IMR-90 (cell line): ENCODE measurements around the gene LMOD1. TPM values are rescaled to one million over a fixed set of nuclear protein-coding genes. Genes with fewer than 3 reads are reported as not detected.

Experiments
- ATAC-seq: fragments of 200-7000 bp; cut with Tn5 transposase; 2 replicates; pipeline ENCODE4 v1.9.1; 2020; ENCODE audit warnings: low read depth, mild to moderate bottlenecking, moderate library complexity
- BruUV-seq: library from RNA; stranded (reverse); fragments of 400-500 nt; replicated peaks from 2 replicates; lab custom pipeline; 2021; lab: Mats Ljungman, UMichigan
- CTCF ChIA-PET: fragments of 300-600 bp; formaldehyde crosslinking; extraction: SDS; loops from one replicate; lab custom pipeline; 2021; ENCODE audit warnings: antibody characterized with exemption; lab: Yijun Ruan, JAX
- POLR2A ChIA-PET: fragments of 300-600 bp; sonication (Branson Sonifier 250); formaldehyde crosslinking; loops from one replicate; lab custom pipeline; 2022; ENCODE audit warnings: antibody characterized with exemption; ENCODE audit not compliant: unreplicated experiment; lab: Charles Lee
- DNase-seq: peaks from one replicate; pipeline ENCODE4 v3.0.0; 2013
- H2AFZ ChIP-seq: replicated peaks from 2 replicates; pipeline ENCODE3; 2013; ENCODE audit warnings: low read length, mild to moderate bottlenecking; ENCODE audit not compliant: poor library complexity
- H2AK5ac ChIP-seq: 2 replicates; pipeline ENCODE4 v1.6.1; 2013; ENCODE audit warnings: low read depth, low read length, inconsistent platforms
- H2AK9ac ChIP-seq: replicated peaks from 2 replicates; pipeline ENCODE3; 2013; ENCODE audit warnings: mild to moderate bottlenecking, low read depth, low read length, moderate library complexity; ENCODE audit not compliant: poor library complexity
- H2BK120ac ChIP-seq: 2 replicates; pipeline ENCODE4 v1.6.1; 2013; ENCODE audit warnings: low read depth, low read length, inconsistent platforms
- H2BK15ac ChIP-seq: 3 replicates; pipeline ENCODE4 v1.6.1; 2013; ENCODE audit warnings: low read depth, low read length, inconsistent platforms
- H2BK20ac ChIP-seq: 2 replicates; pipeline ENCODE4 v1.6.1; 2013; ENCODE audit warnings: low read depth, mild to moderate bottlenecking, inconsistent platforms, low read length, moderate library complexity
- H2BK5ac ChIP-seq: 2 replicates; pipeline ENCODE4 v1.6.1; 2013; ENCODE audit warnings: mild to moderate bottlenecking, low read depth, low read length, inconsistent platforms; ENCODE audit not compliant: poor library complexity, severe bottlenecking
- H3K14ac ChIP-seq: replicated peaks from 2 replicates; pipeline ENCODE4 v1.6.1; 2013; ENCODE audit warnings: low read depth, low read length, inconsistent platforms
- H3K18ac ChIP-seq: 2 replicates; pipeline ENCODE4 v1.6.1; 2013; ENCODE audit warnings: low read depth, low read length, control low read depth
- H3K23ac ChIP-seq: 2 replicates; pipeline ENCODE4 v1.6.1; 2013; ENCODE audit warnings: low read depth, low read length, inconsistent platforms
- H3K27ac ChIP-seq: 2 replicates; pipeline ENCODE4 v1.5.1; 2013; ENCODE audit warnings: mild to moderate bottlenecking, control low read depth, low read length; ENCODE audit not compliant: insufficient read depth
- H3K27me3 ChIP-seq: 2 replicates; pipeline ENCODE4 v1.6.1; 2013; ENCODE audit warnings: low read length; ENCODE audit not compliant: control insufficient read depth, insufficient read depth
- H3K36me3 ChIP-seq: 2 replicates; pipeline ENCODE4 v1.6.1; 2013; ENCODE audit warnings: low read length, mixed read lengths; ENCODE audit not compliant: control insufficient read depth, insufficient read depth
- H3K4ac ChIP-seq: 2 replicates; pipeline ENCODE4 v1.6.1; 2013; ENCODE audit warnings: low read depth, low read length, inconsistent platforms
- H3K4me1 ChIP-seq: 2 replicates; pipeline ENCODE4 v1.6.1; 2013; ENCODE audit warnings: low read length, mixed read lengths; ENCODE audit not compliant: control insufficient read depth, insufficient read depth
- H3K4me2 ChIP-seq: 2 replicates; pipeline ENCODE4 v1.6.1; 2013; ENCODE audit warnings: low read depth, mild to moderate bottlenecking, control low read depth, low read length, moderate library complexity
- H3K4me3 ChIP-seq: 2 replicates; pipeline ENCODE4 v1.5.1; 2013; ENCODE audit warnings: low read depth, mild to moderate bottlenecking, control low read depth, low read length, moderate library complexity; ENCODE audit not compliant: insufficient read depth
- H3K56ac ChIP-seq: 2 replicates; pipeline ENCODE4 v1.6.1; 2013; ENCODE audit warnings: low read length, inconsistent platforms; ENCODE audit not compliant: insufficient read depth; ENCODE audit errors: extremely low read depth
- H3K79me1 ChIP-seq, 2 experiments: 2 replicates each; pipeline ENCODE4 v1.6.1; 2013; ENCODE audit warnings: low read length in 2 of 2, inconsistent platforms in 1 of 2, low read depth in 1 of 2
- H3K9ac ChIP-seq: 2 replicates; pipeline ENCODE4 v1.6.1; 2013; ENCODE audit warnings: low read depth, low read length, control low read depth
- H3K9me1 ChIP-seq: 2 replicates; pipeline ENCODE4 v1.6.1; 2013; ENCODE audit warnings: low read length, inconsistent platforms; ENCODE audit not compliant: insufficient read depth
- H3K9me3 ChIP-seq: 2 replicates; pipeline ENCODE4 v1.6.1; 2013; ENCODE audit warnings: low read length; ENCODE audit not compliant: control insufficient read depth, insufficient read depth
- H4K20me1 ChIP-seq: 2 replicates; pipeline ENCODE4 v1.6.1; 2013; ENCODE audit warnings: low read length, inconsistent platforms; ENCODE audit not compliant: insufficient read depth
- H4K5ac ChIP-seq: 2 replicates; pipeline ENCODE4 v1.6.1; 2013; ENCODE audit warnings: mild to moderate bottlenecking, low read depth, low read length, control low read depth
- H4K8ac ChIP-seq, 2 experiments: 2 replicates each; pipeline ENCODE4 v1.6.1; 2013; ENCODE audit warnings: low read depth in 2 of 2, low read length in 2 of 2, control low read depth in 1 of 2, inconsistent platforms in 1 of 2
- H4K91ac ChIP-seq: 2 replicates; pipeline ENCODE4 v1.6.1; 2013; ENCODE audit warnings: low read depth, low read length, inconsistent platforms; ENCODE audit not compliant: insufficient read depth
- BHLHE40 ChIP-seq: fragments of 150-350 bp; IDR thresholded peaks from 2 replicates; pipeline ENCODE4 v1.6.1; 2016; ENCODE audit warnings: mild to moderate bottlenecking, low read depth, low read length
- CHD1 ChIP-seq: IDR thresholded peaks from 2 replicates; pipeline ENCODE4 v1.6.1; 2012; ENCODE audit warnings: low read depth, low read length, improper control_type of control experiment
- CTCF ChIP-seq: conservative IDR thresholded peaks from 2 replicates; pipeline ENCODE4 v1.5.1; 2012; ENCODE audit warnings: mild to moderate bottlenecking, low read depth, low read length, improper control_type of control experiment
- ELK1 ChIP-seq: fragments of 150-350 bp; IDR thresholded peaks from 2 replicates; pipeline ENCODE4 v1.6.1; 2016; ENCODE audit warnings: low read depth, mild to moderate bottlenecking, low read length, moderate library complexity, borderline replicate concordance
- FOS ChIP-seq: fragments of 150-350 bp; IDR thresholded peaks from 2 replicates; pipeline ENCODE4 v1.6.1; 2016; ENCODE audit warnings: low read depth, low read length
- MAFK ChIP-seq: IDR thresholded peaks from 2 replicates; pipeline ENCODE4 v1.6.1; 2012; ENCODE audit warnings: low read depth, low read length, improper control_type of control experiment
- MAZ ChIP-seq: IDR thresholded peaks from 2 replicates; pipeline ENCODE4 v1.6.1; 2012; ENCODE audit warnings: low read depth, mild to moderate bottlenecking, low read length, improper control_type of control experiment, moderate library complexity, borderline replicate concordance
- MXI1 ChIP-seq: IDR thresholded peaks from 2 replicates; pipeline ENCODE4 v1.6.1; 2012; ENCODE audit warnings: low read depth, mild to moderate bottlenecking, low read length, moderate library complexity, borderline replicate concordance
- NFE2L2 ChIP-seq: fragments of 150-350 bp; IDR thresholded peaks from 2 replicates; pipeline ENCODE4 v1.6.1; 2016; ENCODE audit warnings: low read depth, mild to moderate bottlenecking, low read length
- POLR2A ChIP-seq: IDR thresholded peaks from 2 replicates; pipeline ENCODE4 v1.6.1; 2012; ENCODE audit warnings: mild to moderate bottlenecking, low read depth, low read length
- RCOR1 ChIP-seq: IDR thresholded peaks from 2 replicates; pipeline ENCODE4 v1.6.1; 2012; ENCODE audit warnings: mild to moderate bottlenecking, low read length, improper control_type of control experiment; ENCODE audit not compliant: insufficient replicate concordance
- RFX5 ChIP-seq: IDR thresholded peaks from 2 replicates; pipeline ENCODE4 v1.8.0; 2012; ENCODE audit warnings: low read depth, mild to moderate bottlenecking, low read length, moderate library complexity
- SMC3 ChIP-seq: fragments of 150-350 bp; IDR thresholded peaks from 2 replicates; pipeline ENCODE4 v1.6.1; 2016; ENCODE audit warnings: low read depth, mild to moderate bottlenecking, antibody characterized with exemption, low read length, moderate library complexity
- USF2 ChIP-seq: fragments of 150-350 bp; IDR thresholded peaks from 2 replicates; pipeline ENCODE4 v1.6.1; 2017; ENCODE audit warnings: mild to moderate bottlenecking, antibody characterized with exemption, low read length, low read depth
- WGBS, 2 experiments: methylation state at CpG; one replicate each; pipeline versions ENCODE4 v1.1.5 to v1.1.7; 2013; ENCODE audit warnings: missing lambda C conversion rate in 2 of 2; ENCODE audit not compliant: insufficient read length in 1 of 2; ENCODE audit errors: extremely low coverage in 2 of 2; 5-methylcytosine and 5-hydroxymethylcytosine counted together
- dilution Hi-C: fragments of 300-500 bp; cut with HindIII; formaldehyde crosslinking; loops from one replicate; pipeline ENCODE4 v1.14.3; 2018; ENCODE audit warnings: low sequenced_read_pairs; ENCODE audit not compliant: unreplicated experiment
- in situ Hi-C: fragments of 300-500 bp; cut with MboI; formaldehyde crosslinking; loops from 3 replicates; pipeline ENCODE4 v1.14.3; 2019; ENCODE audit warnings: low sequenced_read_pairs, inconsistent platforms, mixed read lengths
- intact Hi-C: fragments of 100-400 bp; cut with micrococcal nuclease; formaldehyde crosslinking; loops from 2 replicates; pipeline ENCODE4 v1.10.0; 2022
- polyA plus RNA-seq, 3 experiments: library from polyadenylated mRNA; depleted of rRNA; stranded (reverse); fragments of >200 nt; gene quantifications; 2 replicates each; pipeline ENCODE4 v1.2.3, GENCODE V29; 2012; ENCODE audit warnings: low replicate concordance in 1 of 3
- total RNA-seq: library from RNA; depleted of rRNA; stranded (reverse); fragments of >200 nt; gene quantifications from 2 replicates; pipeline ENCODE4 v1.2.3, GENCODE V29; 2012

LMOD1 gene
- total and polyA plus RNA-seq, 2 of the 4 experiments (the other 2 are of a cell fraction) = 51.7 to 53.2 TPM

- dilution Hi-C loops = no loop called here
- Histone ChIP-seq H3K4me2 (no peak overlapping the region), H4K5ac (no peak overlapping the region), H2AK5ac (no peak overlapping the region), H3K4ac (no peak overlapping the region), H2AK9ac (no peak overlapping the region), H4K20me1 (no peaks in the 10 kb centered on the region), H3K9me1 (peaks cover 10% of the 10 kb centered on the region; the same call in 1 of the 2 replicates), H3K9me3 (no peaks in the 10 kb centered on the region), H3K9ac (no peak overlapping the region), H2BK20ac (no peak overlapping the region), H3K18ac (no peak overlapping the region), H2BK120ac (no peak overlapping the region), H3K4me3 (no peak overlapping the region), H4K8ac (no peak overlapping the region), H3K36me3 (peaks cover 30% of the 10 kb centered on the region), H3K14ac (no peak overlapping the region), H2AFZ (no peak overlapping the region), H3K4me1 (peaks cover 8% of the 10 kb centered on the region), H3K79me1 (peaks cover 26 to 57% of the 10 kb centered on the region in 2 experiments), H4K91ac (no peak overlapping the region), H3K56ac (no peak overlapping the region), H2BK15ac (no peak overlapping the region), H2BK5ac (no peak overlapping the region), H3K27ac (no peak overlapping the region), H3K23ac (no peak overlapping the region), H3K27me3 (no peaks in the 10 kb centered on the region)
- DNase-seq (no peak), ATAC-seq (no peak)
- no TSS peak for BruUV-seq
- TF ChIP-seq ELK1 (no peak), CHD1 (no peak), CTCF (no peak), POLR2A (no peak), BHLHE40 (no peak), MAFK (no peak), MAZ (no peak), RCOR1 (no peak), USF2 (no peak), SMC3 (no peak), NFE2L2 (no peak), RFX5 (no peak), FOS (no peak), MXI1 (no peak)
- CTCF ChIA-PET = no interaction called here
- intact Hi-C loops = no loop called here
- no CpG with 5 or more reads among the region's 2 CpGs for WGBS, 2 experiments
- in situ Hi-C loops = no loop called here
- POLR2A ChIA-PET = no interaction called here
Measured at GRCh38 chr1:201925301-201925567, 21.1 kb downstream of the LMOD1 start.
